ENCODE data around the gene THBD. TPM values are rescaled to one million over a fixed set of nuclear protein-coding genes. Genes with fewer than 3 reads are reported as not detected.

Gene THBD
- total and polyA plus RNA-seq, 2 of the 4 experiments (the other 2 are of a cell fraction): 0.07 TPM; not detected in 1

GRCh38 chr20:23069108-23069507 is 19.6 kb upstream of the THBD start:
- CTCF ChIA-PET: no interaction called here
- intact Hi-C loops (cut with micrococcal nuclease): no loop called here
- no peak overlapping the region for H2BK120ac ChIP-seq (ENCODE audit: low read depth, low read length)
- no peak overlapping the region for H4K5ac ChIP-seq (ENCODE audit: low read depth, low read length)
- no peak overlapping the region for H4K8ac ChIP-seq (ENCODE audit: low read depth in 2 of 2, low read length in 2 of 2)
- no peak overlapping the region for H3K14ac ChIP-seq (replicated peaks; ENCODE audit: low read depth, low read length)
- BruUV-seq (replicated peaks): no TSS peak
- no peak for DNase-seq
- no peaks in the 10 kb centered on the region for H3K36me3 ChIP-seq (ENCODE audit: control insufficient read depth, insufficient read depth, low read length)
- H2AFZ ChIP-seq (replicated peaks; ENCODE audit: low read length, poor library complexity): no peak overlapping the region
- TF ChIP-seq RFX5 (IDR thresholded peaks at IDR 0.05; ENCODE audit: low read depth, low read length): no peak
- TF ChIP-seq RCOR1 (IDR thresholded peaks at IDR 0.05; ENCODE audit: insufficient replicate concordance, low read length): no peak
- TF ChIP-seq SMC3 (IDR thresholded peaks at IDR 0.05; ENCODE audit: low read depth, low read length): no peak
- H3K18ac ChIP-seq (ENCODE audit: low read depth, low read length): no peak overlapping the region
- no peaks in the 10 kb centered on the region for H3K79me1 ChIP-seq (ENCODE audit: low read depth in 1 of 2, low read length in 2 of 2)
- H4K20me1 ChIP-seq (ENCODE audit: insufficient read depth, low read length): no peaks in the 10 kb centered on the region
- no peak overlapping the region for H2AK5ac ChIP-seq (ENCODE audit: low read depth, low read length)
- dilution Hi-C loops (cut with HindIII; ENCODE audit: low sequenced_read_pairs, unreplicated experiment): no loop called here
- no peaks in the 10 kb centered on the region for H3K9me1 ChIP-seq (ENCODE audit: insufficient read depth, low read length)
- no peak overlapping the region for H2BK15ac ChIP-seq (ENCODE audit: low read depth, low read length)
- no peak overlapping the region for H3K27ac ChIP-seq (ENCODE audit: insufficient read depth, low read length)
- H2AK9ac ChIP-seq (replicated peaks; ENCODE audit: low read depth, low read length, poor library complexity): no peak overlapping the region
- no peaks in the 10 kb centered on the region for H3K9me3 ChIP-seq (ENCODE audit: control insufficient read depth, insufficient read depth, low read length)
- H4K91ac ChIP-seq (ENCODE audit: insufficient read depth, low read depth, low read length): no peak overlapping the region
- H3K27me3 ChIP-seq (ENCODE audit: control insufficient read depth, insufficient read depth, low read length): peaks cover 27% of the 10 kb centered on the region
- no peak for ATAC-seq (ENCODE audit: low read depth)
- H3K4me3 ChIP-seq (ENCODE audit: insufficient read depth, low read depth, low read length): no peak overlapping the region
- POLR2A ChIA-PET (ENCODE audit: unreplicated experiment): no interaction called here
- no peaks in the 10 kb centered on the region for H3K4me1 ChIP-seq (ENCODE audit: control insufficient read depth, insufficient read depth, low read length)
- in situ Hi-C loops (cut with MboI; ENCODE audit: low sequenced_read_pairs): no loop called here
- H2BK5ac ChIP-seq (ENCODE audit: low read depth, low read length, poor library complexity, severe bottlenecking): no peak overlapping the region
- H3K4me2 ChIP-seq (ENCODE audit: low read depth, low read length): no peak overlapping the region
- no peak overlapping the region for H2BK20ac ChIP-seq (ENCODE audit: low read depth, low read length)
- H3K23ac ChIP-seq (ENCODE audit: low read depth, low read length): no peak overlapping the region
- no peak overlapping the region for H3K56ac ChIP-seq (ENCODE audit: extremely low read depth, insufficient read depth, low read length)
- no peak overlapping the region for H3K4ac ChIP-seq (ENCODE audit: low read depth, low read length)
- no CpG with 5 or more reads among the region's 2 CpGs for WGBS, 2 experiments (ENCODE audit: extremely low coverage in 2 of 2, insufficient read length in 1 of 2)
- no peak overlapping the region for H3K9ac ChIP-seq (ENCODE audit: low read depth, low read length)
